ENCODE results near the gene ATAD5. TPM values are rescaled to one million over a fixed set of nuclear protein-coding genes. Genes with fewer than 3 reads are reported as not detected.

Gene ATAD5
- total RNA-seq, 6 experiments from 2014 or later: 0.29 to 2.7 (median 0.67) TPM

DNA sequence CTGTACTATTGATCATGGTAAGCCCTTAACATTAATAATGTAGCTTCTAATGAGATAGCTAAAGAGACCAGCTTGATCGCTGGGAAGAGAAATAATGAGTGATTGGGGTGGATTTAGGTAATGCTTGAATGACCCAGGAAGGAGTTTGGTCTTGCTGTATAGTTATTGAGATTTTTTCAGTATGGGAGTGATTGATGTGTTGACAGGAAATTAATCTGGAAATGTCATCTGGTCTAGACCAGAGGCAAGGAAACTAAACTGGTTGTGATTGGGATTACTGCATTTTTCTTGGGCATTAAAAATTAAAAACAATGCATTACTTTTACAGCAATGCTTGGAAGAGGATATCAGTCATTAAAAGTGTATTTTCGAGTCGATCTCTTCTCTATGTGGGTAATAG, 62.5 kb downstream of the ATAD5 start:
- ATAC-seq: no peak
- no peak for TF ChIP-seq POLR2A (IDR thresholded peaks at IDR 0.05)
- TF ChIP-seq, protein P1, sequence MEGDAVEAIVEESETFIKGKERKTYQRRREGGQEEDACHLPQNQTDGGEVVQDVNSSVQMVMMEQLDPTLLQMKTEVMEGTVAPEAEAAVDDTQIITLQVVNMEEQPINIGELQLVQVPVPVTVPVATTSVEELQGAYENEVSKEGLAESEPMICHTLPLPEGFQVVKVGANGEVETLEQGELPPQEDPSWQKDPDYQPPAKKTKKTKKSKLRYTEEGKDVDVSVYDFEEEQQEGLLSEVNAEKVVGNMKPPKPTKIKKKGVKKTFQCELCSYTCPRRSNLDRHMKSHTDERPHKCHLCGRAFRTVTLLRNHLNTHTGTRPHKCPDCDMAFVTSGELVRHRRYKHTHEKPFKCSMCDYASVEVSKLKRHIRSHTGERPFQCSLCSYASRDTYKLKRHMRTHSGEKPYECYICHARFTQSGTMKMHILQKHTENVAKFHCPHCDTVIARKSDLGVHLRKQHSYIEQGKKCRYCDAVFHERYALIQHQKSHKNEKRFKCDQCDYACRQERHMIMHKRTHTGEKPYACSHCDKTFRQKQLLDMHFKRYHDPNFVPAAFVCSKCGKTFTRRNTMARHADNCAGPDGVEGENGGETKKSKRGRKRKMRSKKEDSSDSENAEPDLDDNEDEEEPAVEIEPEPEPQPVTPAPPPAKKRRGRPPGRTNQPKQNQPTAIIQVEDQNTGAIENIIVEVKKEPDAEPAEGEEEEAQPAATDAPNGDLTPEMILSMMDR (IDR thresholded peaks at IDR 0.05): no peak
- Histone ChIP-seq H3K36me3 (peaks cover 0 to 3% (median 0%) of the 10 kb centered on the region in 4 donors), H3K27me3 (no peaks in the 10 kb centered on the region), H3K4me3 (no peak overlapping the region), H3K9me3 (no peaks in the 10 kb centered on the region), H3K27ac (no peak overlapping the region), H3K4me1 (no peaks in the 10 kb centered on the region)
- intact Hi-C loops (cut with DNase I): no loop called here
- 97% methylated on average over 3 of the region's 3 CpGs for WGBS (ENCODE audit: insufficient coverage, low coverage, low lambda C conversion rate, missing lambda C conversion rate)
- DNase-seq: no peak

DNA sequence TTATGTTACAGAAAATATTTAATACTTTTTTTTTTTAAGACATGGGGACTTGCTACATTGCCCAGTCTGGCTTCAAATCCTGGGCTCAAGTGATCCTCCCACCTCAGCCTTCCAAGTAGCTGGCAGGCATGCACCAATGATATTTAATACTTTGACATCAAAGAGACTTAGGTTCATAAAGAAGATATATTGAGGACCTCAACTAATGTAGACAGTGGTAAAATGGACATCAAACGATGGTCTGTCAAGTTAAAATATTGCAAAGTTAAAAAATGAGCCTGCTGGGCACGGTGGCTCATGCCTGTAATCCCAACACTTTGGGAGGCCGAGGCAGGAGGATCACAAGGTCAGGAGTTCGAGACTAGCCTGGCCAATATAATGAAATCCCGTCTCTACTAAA, 65.5 kb downstream of the ATAD5 start:
- no peak for DNase-seq
- Histone ChIP-seq H3K4me3 (no peak overlapping the region), H3K4me1 (no peaks in the 10 kb centered on the region), H3K9me3 (no peaks in the 10 kb centered on the region), H3K36me3 (peaks cover 0 to 18% (median 0%) of the 10 kb centered on the region in 4 donors), H3K27ac (no peak overlapping the region), H3K27me3 (no peaks in the 10 kb centered on the region)
- intact Hi-C loops (cut with DNase I): no loop called here
- no peak for TF ChIP-seq POLR2A (IDR thresholded peaks at IDR 0.05)
- TF ChIP-seq, protein P1 (IDR thresholded peaks at IDR 0.05): no peak
- no peak for ATAC-seq
- 97% methylated on average over 5 of the region's 5 CpGs for WGBS (ENCODE audit: insufficient coverage, low coverage, low lambda C conversion rate, missing lambda C conversion rate)

DNA sequence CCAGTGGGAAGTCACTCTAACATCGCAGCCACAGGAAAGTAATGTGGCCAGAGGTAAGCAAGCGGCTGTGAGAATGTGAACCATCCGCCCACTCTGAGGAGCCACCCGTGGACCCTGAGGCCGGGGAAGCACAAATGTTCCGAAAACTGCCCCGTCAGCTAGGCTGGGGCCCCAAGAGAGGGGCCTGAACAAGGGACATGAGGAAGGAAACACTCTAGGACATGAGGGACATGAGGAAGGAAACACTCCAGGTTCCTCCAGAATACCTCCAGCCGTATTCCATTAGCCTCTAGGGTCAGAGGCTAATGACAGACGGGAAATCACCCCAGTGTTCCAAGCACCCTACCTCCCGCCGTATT, 74.0 kb downstream of the ATAD5 start:
- Histone ChIP-seq H3K4me1 (peaks cover 0 to 16% (median 6%) of the 10 kb centered on the region in 4 donors), H3K4me3 (peak overlapping the region; percentile 65 to 90 (median 67)), H3K27ac (peak overlapping the region; percentile 86 to 90 (median 90)), H3K36me3 (peaks cover 0 to 3% (median 0%) of the 10 kb centered on the region in 4 donors), H3K27me3 (no peaks in the 10 kb centered on the region), H3K9me3 (no peaks in the 10 kb centered on the region)
- 1% methylated on average over 9 of the region's 11 CpGs for WGBS (ENCODE audit: insufficient coverage, low coverage, low lambda C conversion rate, missing lambda C conversion rate)
- TF ChIP-seq POLR2A (IDR thresholded peaks at IDR 0.05): no peak
- TF ChIP-seq, protein P1 (IDR thresholded peaks at IDR 0.05): no peak
- ATAC-seq (peak; percentile 59 to 66 (median 62)), DNase-seq (no peak)
- intact Hi-C loops (cut with DNase I): no loop called here

DNA sequence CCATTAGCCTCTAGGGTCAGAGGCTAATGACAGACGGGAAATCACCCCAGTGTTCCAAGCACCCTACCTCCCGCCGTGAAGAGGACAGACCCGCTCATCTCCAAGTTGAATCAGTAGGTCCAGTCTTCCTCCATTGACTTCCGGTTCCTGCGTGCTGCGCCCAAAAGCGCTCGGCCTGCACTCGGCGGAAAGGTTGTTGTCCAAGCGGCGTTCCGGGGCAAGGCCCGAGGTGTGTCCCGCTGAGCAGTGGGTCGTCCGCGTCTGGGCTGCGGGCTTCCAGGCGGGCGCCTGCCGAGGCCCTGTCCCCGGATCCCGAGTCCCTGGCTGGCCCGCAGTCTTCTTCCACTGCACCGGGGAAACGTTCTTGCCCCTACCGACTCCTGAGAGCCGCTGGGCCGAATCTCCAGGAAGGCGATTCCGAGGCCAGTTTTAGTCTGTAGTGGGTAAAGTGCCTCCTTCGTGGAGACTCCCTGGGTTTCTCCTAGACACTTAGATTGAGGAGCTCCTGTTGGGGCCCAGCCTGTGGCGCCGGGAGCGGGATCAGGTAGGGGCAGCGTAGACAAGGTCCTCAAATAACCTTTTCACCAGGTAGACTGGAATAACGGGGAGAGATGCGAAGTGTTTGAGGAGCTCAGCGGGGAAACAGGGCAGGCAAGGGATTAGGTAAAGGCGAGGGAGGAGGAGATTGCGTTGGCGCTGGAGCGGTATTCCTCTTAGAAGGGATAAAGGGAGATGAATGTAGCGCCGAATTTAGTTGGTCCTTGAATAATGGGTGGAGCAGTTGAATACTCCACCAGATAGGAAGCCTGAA, 74.5 kb downstream of the ATAD5 start, which contains the start of gene TEFM:
Gene TEFM (minus strand): TSS at position 138 of the 811 bp plus-strand sequence. CDS start 40 bp downstream, at position 98.
- H3K4me3 ChIP-seq: peak within 1 kb of the TSS; percentile 65 to 90 (median 67)
- H3K27ac ChIP-seq: peak within 1 kb of the TSS; percentile 86 to 90 (median 90)
- H3K9me3 ChIP-seq: no peaks in the 10 kb centered on the region
- H3K4me1 ChIP-seq: peaks cover 0 to 16% (median 6%) of the 10 kb centered on the region in 4 donors
- ATAC-seq: peak; percentile 99
- WGBS (ENCODE audit: insufficient coverage, low coverage, low lambda C conversion rate, missing lambda C conversion rate): under 1% methylated on average over 30 of the region's 47 CpGs
- peaks cover 0 to 1% (median 0%) of the 10 kb centered on the region in 4 donors for H3K36me3 ChIP-seq
- DNase-seq: peak; percentile 89 to 93 (median 91)
- intact Hi-C loops (cut with DNase I): no loop called here
- peak; percentile 68 for TF ChIP-seq POLR2A (IDR thresholded peaks at IDR 0.05)
- TF ChIP-seq, protein P1 (IDR thresholded peaks at IDR 0.05): no peak
- H3K27me3 ChIP-seq: no peaks in the 10 kb centered on the region
